Tibial nerve (tissue), 4 donors: ENCODE data around the gene YWHAQ. TPM values are rescaled to one million over a fixed set of nuclear protein-coding genes. Genes with fewer than 3 reads are reported as not detected.

Experiments
- DNase-seq, 2 donors: peaks; one replicate each; pipeline ENCODE4 v3.0.0-alpha.2; 2019; ENCODE audit warnings: low spot score in 2 of 2
- H3K27ac ChIP-seq, 4 donors: fragments of 200-600 bp; sonication (generic) in 3 of 4; one replicate each; pipeline ENCODE4 v1.5.1; 2017 to 2019; ENCODE audit warnings: mild to moderate bottlenecking in 1 of 4
- H3K27me3 ChIP-seq, 2 donors: fragments of 200-600 bp; sonication (generic) in 1 of 2; one replicate each; pipeline versions ENCODE4 v1.5.1 to v1.6.0; 2017 to 2019
- H3K36me3 ChIP-seq, 3 donors: fragments of 200-600 bp; sonication (generic); one replicate each; pipeline ENCODE4 v1.5.1; 2018 to 2019
- H3K4me1 ChIP-seq, 4 donors: fragments of 200-600 bp; sonication (generic) in 3 of 4; one replicate each; pipeline ENCODE4 v1.5.1; 2017 to 2019
- H3K4me3 ChIP-seq, 4 donors: fragments of 200-600 bp; sonication (generic) in 3 of 4; one replicate each; pipeline ENCODE4 v1.5.1; 2017 to 2019; ENCODE audit warnings: mild to moderate bottlenecking in 1 of 4, moderate library complexity in 1 of 4
- H3K9me3 ChIP-seq, 4 donors: fragments of 200-600 bp; sonication (generic) in 3 of 4; one replicate each; pipeline ENCODE4 v1.5.1; 2017 to 2019
- CTCF ChIP-seq, 5 experiments: fragments of 200-600 bp in 3 of 5; fragments of 450-650 bp in 2 of 5; sonication (generic) in 3 of 5; IDR thresholded peaks; one replicate each; pipeline ENCODE4 v1.5.1; 2016 to 2019; ENCODE audit warnings: antibody characterized with exemption in 5 of 5, mild to moderate bottlenecking in 3 of 5, moderate library complexity in 2 of 5
- EP300 ChIP-seq, 2 donors: sonication (generic); formaldehyde crosslinking; IDR thresholded peaks; one replicate each; pipeline ENCODE4 v1.6.1; 2017; ENCODE audit warnings: antibody characterized with exemption in 2 of 2, mild to moderate bottlenecking in 1 of 2
- POLR2A ChIP-seq, 2 donors: fragments of 450-650 bp; IDR thresholded peaks; one replicate each; pipeline ENCODE4 v1.6.1; 2017; ENCODE audit warnings: antibody characterized with exemption in 2 of 2, mild to moderate bottlenecking in 2 of 2, moderate library complexity in 2 of 2
- WGBS, 2 donors: methylation state at CpG; one replicate each; pipeline ENCODE4 v1.1.5; 2018; 5-methylcytosine and 5-hydroxymethylcytosine counted together
- total RNA-seq, 4 donors: library from RNA; depleted of rRNA; stranded (reverse); fragments of >200 nt; gene quantifications; one replicate each; pipeline ENCODE4 v1.1.0, GENCODE V29; 2016

Gene YWHAQ
- total RNA-seq, 4 donors from 2014 or later, result 166 to 213 (median 185) TPM

DNA sequence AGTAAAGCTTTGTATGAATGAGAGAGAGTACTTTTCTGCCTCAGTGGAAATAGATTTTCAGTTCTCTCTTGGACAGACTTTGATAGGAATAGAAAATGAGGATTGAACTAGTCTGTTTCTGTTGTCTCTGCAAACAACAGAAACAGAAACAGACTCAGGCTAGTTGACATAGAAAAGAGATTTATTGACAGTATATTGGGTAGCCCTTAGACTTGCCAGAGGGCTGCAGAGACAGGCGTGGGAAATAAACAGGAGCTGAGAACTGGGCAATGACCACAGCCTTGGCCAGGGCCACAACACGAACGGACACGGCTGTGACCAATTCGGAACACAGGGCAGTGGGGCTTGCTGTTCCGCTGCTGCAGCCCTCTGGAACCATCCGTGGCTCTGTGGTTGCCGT lies 30.5 kb upstream of the YWHAQ start:
- Histone ChIP-seq H3K27me3 (no peaks in the 10 kb centered on the region), H3K9me3 (no peaks in the 10 kb centered on the region), H3K4me1 (no peaks in the 10 kb centered on the region), H3K36me3 (no peaks in the 10 kb centered on the region), H3K27ac (no peak overlapping the region), H3K4me3 (no peak overlapping the region)
- WGBS, 2 donors, result 81 to 89% methylated on average over 5 to 8 of the region's 8 CpGs
- TF ChIP-seq CTCF (IDR thresholded peaks at IDR 0.05), result no peak
- TF ChIP-seq EP300 (IDR thresholded peaks at IDR 0.05), result no peak
- TF ChIP-seq POLR2A (IDR thresholded peaks at IDR 0.05), result no peak
- DNase-seq, result no peak

- Histone ChIP-seq H3K27me3 (no peaks in the 10 kb centered on the region), H3K4me1 (no peaks in the 10 kb centered on the region), H3K27ac (no peak overlapping the region), H3K9me3 (no peaks in the 10 kb centered on the region), H3K4me3 (no peak overlapping the region), H3K36me3 (no peaks in the 10 kb centered on the region)
- 85 to 90% methylated on average over 7 of the region's 7 CpGs for WGBS, 2 donors
- DNase-seq, result no peak
- TF ChIP-seq CTCF (IDR thresholded peaks at IDR 0.05) (no peak), EP300 (IDR thresholded peaks at IDR 0.05) (no peak), POLR2A (IDR thresholded peaks at IDR 0.05) (no peak)
These were observed 30.0 kb upstream of the YWHAQ start for GRCh38 chr2:9660781-9661180.

DNA sequence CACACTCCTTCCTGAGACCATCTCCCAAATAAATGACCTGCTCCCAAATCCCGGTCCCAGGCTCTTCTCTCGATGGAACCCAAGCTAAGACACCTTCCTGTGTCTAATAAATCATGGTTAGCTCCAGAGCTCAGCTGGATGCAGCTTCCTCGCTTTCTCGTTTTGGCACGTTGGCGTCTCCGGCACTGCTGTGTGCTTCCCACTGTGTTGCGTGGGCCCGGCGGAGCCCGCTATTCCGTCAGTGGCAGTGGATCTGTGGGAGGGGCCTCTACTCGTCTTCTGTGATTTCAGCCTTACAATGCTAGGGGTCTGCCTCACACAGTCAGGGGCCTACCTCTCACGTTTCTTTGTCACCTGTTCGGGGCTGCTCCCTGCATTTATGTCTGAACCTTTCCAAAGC lies 29.4 kb upstream of the YWHAQ start:
- TF ChIP-seq CTCF (IDR thresholded peaks at IDR 0.05) (no peak), EP300 (IDR thresholded peaks at IDR 0.05) (no peak), POLR2A (IDR thresholded peaks at IDR 0.05) (no peak)
- H3K27ac ChIP-seq, result no peak overlapping the region
- H3K4me3 ChIP-seq, result no peak overlapping the region
- WGBS, 2 donors, result 81 to 90% methylated on average over 14 to 15 of the region's 15 CpGs
- H3K36me3 ChIP-seq, result no peaks in the 10 kb centered on the region
- no peaks in the 10 kb centered on the region for H3K4me1 ChIP-seq
- no peak for DNase-seq
- no peaks in the 10 kb centered on the region for H3K27me3 ChIP-seq
- H3K9me3 ChIP-seq, result no peaks in the 10 kb centered on the region

GRCh38 chr2:9658972-9659371 lies 28.2 kb upstream of the YWHAQ start:
- Histone ChIP-seq H3K4me3 (no peak overlapping the region), H3K27me3 (no peaks in the 10 kb centered on the region), H3K4me1 (no peaks in the 10 kb centered on the region), H3K27ac (no peak overlapping the region), H3K36me3 (no peaks in the 10 kb centered on the region), H3K9me3 (no peaks in the 10 kb centered on the region)
- 80 to 83% methylated on average over 9 of the region's 9 CpGs for WGBS, 2 donors
- TF ChIP-seq EP300 (IDR thresholded peaks at IDR 0.05), result no peak
- TF ChIP-seq POLR2A (IDR thresholded peaks at IDR 0.05), result no peak
- TF ChIP-seq CTCF (IDR thresholded peaks at IDR 0.05), result no peak
- no peak for DNase-seq

GRCh38 chr2:9657731-9658130 lies 26.9 kb upstream of the YWHAQ start:
- TF ChIP-seq POLR2A (IDR thresholded peaks at IDR 0.05) (no peak), EP300 (IDR thresholded peaks at IDR 0.05) (no peak), CTCF (IDR thresholded peaks at IDR 0.05) (no peak)
- 66 to 82% methylated on average over 6 of the region's 6 CpGs for WGBS, 2 donors
- Histone ChIP-seq H3K27me3 (no peaks in the 10 kb centered on the region), H3K9me3 (no peaks in the 10 kb centered on the region), H3K4me1 (no peaks in the 10 kb centered on the region), H3K36me3 (no peaks in the 10 kb centered on the region), H3K27ac (no peak overlapping the region), H3K4me3 (no peak overlapping the region)
- DNase-seq, result no peak
